Measurements from ENCODE around the gene NAGPA.
A peak's percentile ranks its signal among the peaks of the same experiment; 100 is the strongest.

Gene NAGPA

DNA sequence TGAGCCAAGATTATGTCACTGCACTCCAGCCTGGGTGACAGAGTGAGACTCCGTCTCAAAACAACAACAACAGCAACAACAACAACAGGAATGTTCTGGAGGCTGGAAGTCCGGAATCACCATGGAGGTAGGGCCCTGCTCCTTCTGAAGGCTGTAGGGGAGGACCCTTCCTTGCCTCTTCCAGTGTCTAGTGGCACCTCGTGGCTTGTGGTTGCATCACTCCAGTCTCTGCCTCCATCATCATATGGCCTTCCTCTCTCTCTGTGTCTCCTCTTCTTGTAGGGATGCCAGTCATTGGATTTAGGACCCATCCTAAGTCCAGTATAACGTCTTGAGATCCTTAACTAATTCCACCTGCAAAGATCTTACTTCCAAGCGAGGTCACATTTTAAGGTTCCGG lies 14.0 kb downstream of the NAGPA start:
- ChIA-PET CTCF (no interaction called here), POLR2A (no interaction called here)
- DNase-seq (ENCODE audit: extremely low spot score) = no peak
- TF ChIP-seq BHLHE40 (IDR thresholded peaks at IDR 0.05; ENCODE audit: borderline replicate concordance) = no peak
- no peak for TF ChIP-seq ELF4 (IDR thresholded peaks at IDR 0.05)
- TF ChIP-seq FOXA1 (IDR thresholded peaks at IDR 0.05) = no peak
- TF ChIP-seq SP1 (IDR thresholded peaks at IDR 0.05) = no peak
- no peak for TF ChIP-seq TARDBP (IDR thresholded peaks at IDR 0.05)
- no peak for TF ChIP-seq L3MBTL2 (conservative IDR thresholded peaks at IDR 0.05)
- TF ChIP-seq FOXM1 (IDR thresholded peaks at IDR 0.05; ENCODE audit: borderline replicate concordance) = no peak
- TF ChIP-seq ZNF384 (IDR thresholded peaks at IDR 0.05) = no peak

- ChIA-PET CTCF (no interaction called here), POLR2A (no interaction called here)
- TF ChIP-seq FOXK2 (IDR thresholded peaks at IDR 0.05) (no peak), CTBP1 (IDR thresholded peaks at IDR 0.05; ENCODE audit: borderline replicate concordance) (no peak), ZNF384 (IDR thresholded peaks at IDR 0.05) (no peak), LEF1 (IDR thresholded peaks at IDR 0.05; ENCODE audit: borderline replicate concordance) (no peak)
- no peak for DNase-seq (ENCODE audit: extremely low spot score)
Measured at GRCh38 chr16:5018793-5019192, 14.9 kb downstream of the NAGPA start.

DNA sequence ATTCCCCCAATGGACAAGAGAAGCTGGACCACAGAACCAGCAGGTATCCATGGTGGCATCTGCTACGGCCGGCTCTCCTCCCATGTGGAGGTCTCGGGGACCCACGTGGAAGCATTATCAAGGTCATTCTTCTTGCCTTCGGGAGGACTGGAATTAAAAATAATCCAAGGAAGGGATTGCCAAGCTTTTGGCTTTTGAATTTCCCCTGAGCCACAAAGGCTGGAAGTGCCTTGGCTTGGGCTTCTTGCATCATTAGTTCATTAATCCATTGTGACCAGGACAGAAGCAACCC lies 16.1 kb downstream of the NAGPA start:
- ChIA-PET POLR2A (no interaction called here), CTCF (no interaction called here)
- no peak for TF ChIP-seq CTBP1 (IDR thresholded peaks at IDR 0.05; ENCODE audit: borderline replicate concordance)
- no peak for TF ChIP-seq L3MBTL2 (conservative IDR thresholded peaks at IDR 0.05)
- TF ChIP-seq FOXM1 (IDR thresholded peaks at IDR 0.05; ENCODE audit: borderline replicate concordance) = no peak
- no peak for TF ChIP-seq ARNT (IDR thresholded peaks at IDR 0.05)
- no peak for DNase-seq (ENCODE audit: extremely low spot score)

- ChIA-PET CTCF (no interaction called here), POLR2A (no interaction called here)
- DNase-seq (ENCODE audit: extremely low spot score) = no peak
Measured at GRCh38 chr16:5016967-5017677, 16.6 kb downstream of the NAGPA start.

GRCh38 chr16:5015887-5016286 lies 17.8 kb downstream of the NAGPA start:
- no peak for DNase-seq (ENCODE audit: extremely low spot score)
- ChIA-PET POLR2A (no interaction called here), CTCF (no interaction called here)
- TF ChIP-seq SUZ12 (IDR thresholded peaks at IDR 0.05) (no peak), FOXM1 (IDR thresholded peaks at IDR 0.05; ENCODE audit: borderline replicate concordance) (no peak), SP1 (IDR thresholded peaks at IDR 0.05) (no peak)

More at GRCh38 chr16:5016967-5017677, 16.6 kb downstream of the NAGPA start:
- TF ChIP-seq SUZ12 (IDR thresholded peaks at IDR 0.05) (no peak), ARNT (IDR thresholded peaks at IDR 0.05) (no peak), ELF4 (IDR thresholded peaks at IDR 0.05) (no peak), SP1 (IDR thresholded peaks at IDR 0.05) (no peak), ZNF384 (IDR thresholded peaks at IDR 0.05) (no peak), L3MBTL2 (conservative IDR thresholded peaks at IDR 0.05) (no peak), LEF1 (IDR thresholded peaks at IDR 0.05; ENCODE audit: borderline replicate concordance) (no peak), FOXK2 (IDR thresholded peaks at IDR 0.05) (no peak), TARDBP (IDR thresholded peaks at IDR 0.05) (no peak), FOXA1 (IDR thresholded peaks at IDR 0.05) (no peak), PKNOX1 (IDR thresholded peaks at IDR 0.05) (no peak)

GRCh38 chr16:5015351-5015750 lies 18.4 kb downstream of the NAGPA start:
- POLR2A ChIA-PET = no interaction called here
- CTCF ChIA-PET = no interaction called here
- TF ChIP-seq L3MBTL2 (conservative IDR thresholded peaks at IDR 0.05) (peak; percentile 42; the same call in 1 of the 2 replicates), ZNF384 (IDR thresholded peaks at IDR 0.05) (no peak), FOXM1 (IDR thresholded peaks at IDR 0.05; ENCODE audit: borderline replicate concordance) (no peak), SUZ12 (IDR thresholded peaks at IDR 0.05) (no peak), FOXA1 (IDR thresholded peaks at IDR 0.05) (no peak), SP1 (IDR thresholded peaks at IDR 0.05) (no peak), FOXK2 (IDR thresholded peaks at IDR 0.05) (no peak), ELF4 (IDR thresholded peaks at IDR 0.05) (no peak)
- DNase-seq (ENCODE audit: extremely low spot score) = no peak

DNA sequence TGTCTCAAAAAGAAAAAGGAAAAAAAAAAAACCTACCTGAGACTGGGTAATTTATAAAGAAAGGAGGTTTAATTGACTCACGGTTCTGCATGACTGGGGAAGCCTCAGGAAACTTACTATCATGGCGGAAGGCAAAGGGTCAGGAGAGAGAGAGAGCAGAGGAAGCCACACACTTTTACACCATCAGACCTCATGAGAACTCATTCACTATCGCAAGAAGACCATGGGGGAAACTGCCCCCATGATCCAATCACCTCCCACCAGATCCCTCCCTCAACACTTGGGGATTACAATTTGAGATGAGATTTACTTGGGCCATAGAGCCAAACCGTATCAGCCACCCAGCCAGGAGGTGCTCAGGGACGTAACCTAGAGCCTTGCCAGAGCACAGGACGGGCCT lies 20.8 kb downstream of the NAGPA start:
- no peak for TF ChIP-seq TARDBP (IDR thresholded peaks at IDR 0.05)
- no peak for TF ChIP-seq LEF1 (IDR thresholded peaks at IDR 0.05; ENCODE audit: borderline replicate concordance)
- no peak for TF ChIP-seq L3MBTL2 (conservative IDR thresholded peaks at IDR 0.05)
- no peak for TF ChIP-seq PKNOX1 (IDR thresholded peaks at IDR 0.05)
- TF ChIP-seq FOXK2 (IDR thresholded peaks at IDR 0.05) = no peak
- TF ChIP-seq SUZ12 (IDR thresholded peaks at IDR 0.05) = no peak
- no peak for TF ChIP-seq HDGF (IDR thresholded peaks at IDR 0.05; ENCODE audit: borderline replicate concordance)
- no peak for TF ChIP-seq CTBP1 (IDR thresholded peaks at IDR 0.05; ENCODE audit: borderline replicate concordance)
- TF ChIP-seq FOXM1 (IDR thresholded peaks at IDR 0.05; ENCODE audit: borderline replicate concordance) = no peak
- TF ChIP-seq FOXA1 (IDR thresholded peaks at IDR 0.05) = no peak
- no peak for TF ChIP-seq ELF4 (IDR thresholded peaks at IDR 0.05)
- TF ChIP-seq ZNF384 (IDR thresholded peaks at IDR 0.05) = no peak
- TF ChIP-seq NFRKB (IDR thresholded peaks at IDR 0.05) = no peak
- no peak for TF ChIP-seq ARNT (IDR thresholded peaks at IDR 0.05)
- no peak for TF ChIP-seq BHLHE40 (IDR thresholded peaks at IDR 0.05; ENCODE audit: borderline replicate concordance)
- TF ChIP-seq SP1 (IDR thresholded peaks at IDR 0.05) = no peak
- POLR2A ChIA-PET = no interaction called here
- DNase-seq (ENCODE audit: extremely low spot score) = no peak
- CTCF ChIA-PET = no interaction called here

GRCh38 chr16:5011637-5012036 lies 22.1 kb downstream of the NAGPA start:
- ChIA-PET POLR2A (no interaction called here), CTCF (no interaction called here)
- DNase-seq (ENCODE audit: extremely low spot score) = no peak
- TF ChIP-seq BHLHE40 (IDR thresholded peaks at IDR 0.05; ENCODE audit: borderline replicate concordance) = no peak
- no peak for TF ChIP-seq PKNOX1 (IDR thresholded peaks at IDR 0.05)
- no peak for TF ChIP-seq LEF1 (IDR thresholded peaks at IDR 0.05; ENCODE audit: borderline replicate concordance)
- TF ChIP-seq ZNF384 (IDR thresholded peaks at IDR 0.05) = no peak
- TF ChIP-seq ARNT (IDR thresholded peaks at IDR 0.05) = no peak
- no peak for TF ChIP-seq SUZ12 (IDR thresholded peaks at IDR 0.05)
- no peak for TF ChIP-seq NFRKB (IDR thresholded peaks at IDR 0.05)
- no peak for TF ChIP-seq L3MBTL2 (conservative IDR thresholded peaks at IDR 0.05)
- no peak for TF ChIP-seq FOXA1 (IDR thresholded peaks at IDR 0.05)
- no peak for TF ChIP-seq TARDBP (IDR thresholded peaks at IDR 0.05)
- no peak for TF ChIP-seq HDGF (IDR thresholded peaks at IDR 0.05; ENCODE audit: borderline replicate concordance)
- TF ChIP-seq CTBP1 (IDR thresholded peaks at IDR 0.05; ENCODE audit: borderline replicate concordance) = no peak
- no peak for TF ChIP-seq FOXK2 (IDR thresholded peaks at IDR 0.05)
- no peak for TF ChIP-seq FOXM1 (IDR thresholded peaks at IDR 0.05; ENCODE audit: borderline replicate concordance)
- no peak for TF ChIP-seq ELF4 (IDR thresholded peaks at IDR 0.05)
- no peak for TF ChIP-seq SP1 (IDR thresholded peaks at IDR 0.05)
